Ramos (cell line): Measurements from ENCODE around the gene TRAK1.

Experiments used
- in situ Hi-C: fragments of 300-500 bp; cut with MboI; formaldehyde crosslinking; loops from one replicate; pipeline ENCODE4 v1.14.3; 2022; ENCODE audit warnings: low sequenced_read_pairs; ENCODE audit not compliant: unreplicated experiment

The TRAK1 gene

DNA sequence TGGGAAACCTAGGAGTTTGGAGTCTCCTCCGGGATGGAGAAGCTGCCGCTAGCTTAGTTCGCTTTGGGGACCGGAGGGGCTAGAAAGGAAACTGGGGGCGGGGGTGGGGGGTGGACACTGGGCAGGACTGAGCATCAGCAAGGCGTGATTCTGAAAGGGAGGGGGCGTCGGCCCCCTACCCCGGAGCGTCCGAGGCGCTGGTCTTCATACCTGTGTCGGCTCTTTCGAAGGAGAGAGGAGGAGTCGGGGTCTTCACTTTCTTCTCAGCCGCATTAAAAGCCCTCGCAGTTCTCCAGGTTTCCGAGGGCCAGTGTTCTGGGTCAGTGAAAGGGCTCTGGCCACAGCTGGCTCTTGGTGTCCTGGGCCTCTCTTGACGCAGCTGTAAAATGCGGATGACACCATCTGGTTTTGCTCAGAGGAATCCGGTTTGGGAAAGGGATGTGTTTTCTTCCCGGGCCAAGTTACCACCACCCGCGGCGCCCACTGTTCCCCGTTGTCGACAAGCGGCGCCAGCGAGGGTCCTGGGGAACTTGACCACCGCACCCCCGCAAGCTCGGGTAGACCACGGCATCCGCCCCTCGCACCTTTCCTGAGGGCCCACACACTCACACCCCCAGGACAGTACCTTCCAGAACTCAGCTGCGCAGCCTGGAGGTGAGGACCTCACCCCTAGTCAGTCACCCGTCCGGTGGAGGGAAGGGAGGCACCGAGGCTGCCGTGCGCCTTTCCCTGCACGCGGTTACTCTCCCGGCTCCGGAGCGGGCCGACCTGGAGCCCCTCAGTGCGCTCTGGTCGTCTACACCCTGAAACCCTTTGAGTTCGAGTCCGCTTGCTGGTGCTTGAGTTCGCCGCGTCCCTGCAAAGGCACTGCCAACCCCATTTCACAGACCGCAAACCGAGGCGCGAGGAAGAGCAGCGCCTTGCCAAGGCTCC, 174.2 kb downstream of the TRAK1 start:
- in situ Hi-C loops, result no loop called here

DNA sequence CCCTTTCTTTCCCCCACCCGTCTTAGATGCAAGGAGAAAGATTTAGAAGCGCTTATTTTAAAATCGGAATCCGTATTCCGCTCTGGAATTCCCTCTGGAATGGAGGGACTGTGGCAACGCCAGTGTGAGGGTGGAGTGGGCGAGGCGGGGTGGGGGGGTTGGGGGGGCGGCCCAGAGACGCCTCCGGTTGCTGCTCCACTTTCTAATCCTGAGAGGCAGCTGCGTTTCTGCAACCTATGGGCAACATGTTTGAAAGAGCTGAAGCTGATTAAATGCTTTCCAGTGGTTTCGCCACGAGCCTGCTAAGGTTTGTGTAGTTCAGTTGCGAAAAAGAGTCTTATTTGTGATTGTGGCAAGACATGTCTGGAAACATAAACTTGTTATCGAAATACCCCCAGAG, 174.9 kb downstream of the TRAK1 start, which contains the start of gene CCK:
TSS of gene CCK (minus strand) at position 101 of the 400 bp plus-strand sequence. CDS start 2,555 bp downstream, outside the sequence.
- in situ Hi-C loops, result no loop called here

DNA sequence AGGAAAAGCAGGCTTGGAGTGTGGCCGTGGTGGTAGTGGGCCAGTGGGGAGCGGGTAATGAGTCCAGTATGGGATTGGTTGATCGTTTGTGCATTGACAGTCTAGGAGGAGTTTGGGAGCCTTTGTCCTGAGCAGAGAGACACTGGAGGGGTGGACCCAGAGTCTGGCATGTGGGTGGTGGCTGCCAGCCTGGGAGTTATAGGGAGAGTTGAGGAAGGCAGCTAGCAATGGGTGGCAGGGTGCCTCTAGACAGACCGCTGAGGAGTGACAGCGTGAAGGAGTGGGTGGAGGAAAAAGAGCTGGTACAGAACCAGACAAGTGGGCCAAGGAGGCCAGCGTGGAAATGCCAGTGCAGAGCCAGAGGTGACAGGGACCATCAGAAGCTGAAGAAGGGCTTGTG, 176.7 kb downstream of the TRAK1 start:
- in situ Hi-C loops, result no loop called here

DNA sequence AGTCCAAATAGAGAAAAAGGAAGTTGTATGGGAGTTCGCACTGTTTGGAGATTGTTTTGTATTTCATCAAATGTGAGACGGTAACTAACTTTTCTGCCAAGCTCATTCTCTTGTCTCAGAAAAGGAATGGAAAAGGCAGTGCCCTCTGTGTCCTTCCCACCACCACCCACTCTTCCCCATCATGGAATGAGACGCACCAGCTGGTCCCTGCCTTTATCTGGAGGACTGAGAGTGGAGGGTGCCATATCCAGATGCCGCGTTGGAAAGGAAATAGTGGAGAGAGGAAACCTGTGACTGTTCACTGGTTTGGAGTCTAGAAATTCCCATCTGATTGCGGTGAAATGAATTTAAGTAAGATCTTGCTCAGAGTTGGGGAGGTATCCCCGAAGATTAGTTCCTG, 178.5 kb downstream of the TRAK1 start:
- in situ Hi-C loops, result no loop called here

DNA sequence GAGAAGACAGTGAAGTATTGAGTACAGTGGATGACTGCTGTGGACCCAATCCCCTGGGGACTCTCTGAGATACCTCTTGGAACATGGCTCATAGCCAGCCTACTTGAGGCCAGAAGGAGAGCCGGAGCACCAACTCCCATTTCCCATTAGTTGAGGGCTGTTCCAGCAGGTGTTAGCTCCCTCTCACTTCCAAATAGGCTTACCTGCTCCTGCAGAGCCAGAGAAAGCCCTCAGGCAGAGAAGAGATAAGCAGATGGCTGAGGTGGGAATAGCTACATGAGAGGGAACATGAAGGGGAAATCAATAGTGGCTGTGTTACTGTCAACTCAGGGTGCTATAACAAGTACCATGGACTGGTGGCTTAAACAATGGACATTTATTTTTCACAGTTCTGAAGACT, 179.4 kb downstream of the TRAK1 start:
- in situ Hi-C loops, result no loop called here

DNA sequence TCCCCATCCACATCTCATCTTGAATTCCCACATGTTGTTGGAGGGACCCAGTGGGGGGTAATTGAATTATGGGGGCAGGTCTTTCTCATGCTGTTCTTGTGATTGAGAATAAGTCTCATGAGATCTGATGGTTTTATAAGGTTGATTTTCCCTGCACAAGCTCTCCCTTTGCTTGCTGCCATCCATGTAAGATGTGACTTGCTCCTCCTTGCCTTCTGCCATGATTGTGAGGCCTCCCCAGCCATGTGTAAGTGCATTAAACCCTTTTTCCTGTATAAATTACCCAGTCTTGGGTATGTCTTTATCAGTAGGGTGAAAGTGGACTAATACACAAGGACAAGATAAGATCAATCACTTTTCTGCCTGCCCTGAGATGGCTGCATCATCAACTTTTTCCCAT, 180.6 kb downstream of the TRAK1 start:
- in situ Hi-C loops, result no loop called here

DNA sequence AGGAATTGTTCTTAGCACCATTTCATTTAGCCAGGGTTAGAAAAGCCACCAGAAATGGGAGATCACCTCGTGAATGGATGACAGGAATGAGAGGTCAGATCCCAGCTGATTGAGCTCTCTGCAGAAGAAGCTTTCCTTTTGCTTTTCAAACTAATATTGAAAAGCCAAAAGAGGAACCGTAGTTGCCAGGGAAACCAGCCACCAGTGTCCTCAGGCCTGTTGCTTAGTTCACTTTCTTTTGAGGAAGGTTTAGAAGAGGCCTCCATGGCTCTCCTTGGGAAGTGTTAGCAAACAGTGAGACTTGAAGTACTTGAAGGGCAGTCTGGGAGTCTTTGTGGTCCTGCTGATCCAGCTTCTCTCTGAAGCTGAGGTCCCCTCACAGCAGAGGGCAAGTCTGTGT, 182.2 kb downstream of the TRAK1 start:
- in situ Hi-C loops, result no loop called here

DNA sequence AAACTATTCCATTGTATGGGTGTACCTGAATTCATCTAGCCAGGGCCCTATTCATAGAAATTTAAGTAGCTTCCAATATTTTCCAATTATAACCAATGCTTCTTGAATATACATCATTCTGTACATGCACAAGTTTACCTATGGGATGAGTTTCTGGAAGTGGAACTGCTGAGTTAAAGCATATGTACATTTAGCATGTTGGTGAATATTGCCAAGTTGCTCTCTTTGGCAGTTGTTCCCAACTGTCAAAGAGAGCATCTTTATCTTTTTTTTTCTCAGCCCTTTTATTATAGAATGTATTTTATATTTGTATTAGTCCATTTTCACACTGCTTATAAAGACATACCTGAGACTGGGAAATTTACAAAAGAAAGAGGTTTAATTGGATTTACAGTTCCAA, 183.1 kb downstream of the TRAK1 start:
- in situ Hi-C loops, result no loop called here

DNA sequence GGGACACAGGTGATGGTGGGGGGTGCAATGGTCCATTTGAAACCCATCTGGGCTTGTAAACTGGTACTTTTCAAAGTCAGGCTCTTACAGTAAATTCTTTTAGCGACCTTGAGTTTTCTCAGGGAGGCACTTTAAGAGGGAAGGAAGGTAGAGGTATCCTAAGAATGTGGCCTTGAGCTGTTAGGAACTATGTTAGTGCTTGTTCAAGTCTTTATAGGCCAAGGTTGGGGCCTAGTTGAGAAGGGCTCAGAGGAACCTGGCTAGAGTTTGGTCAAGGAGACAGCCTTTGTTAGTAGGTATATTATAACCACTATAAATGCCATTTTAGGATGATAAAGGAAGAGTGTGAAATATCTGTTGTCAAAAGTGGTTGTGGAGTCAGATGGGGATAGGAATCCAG, 184.1 kb downstream of the TRAK1 start:
- in situ Hi-C loops, result no loop called here
